ENCODE results near the gene ZNF324B. TPM values are rescaled to one million over a fixed set of nuclear protein-coding genes. Genes with fewer than 3 reads are reported as not detected.

The ZNF324B gene
- total RNA-seq, result 7.5 and 7.6 TPM in 2 replicates

DNA sequence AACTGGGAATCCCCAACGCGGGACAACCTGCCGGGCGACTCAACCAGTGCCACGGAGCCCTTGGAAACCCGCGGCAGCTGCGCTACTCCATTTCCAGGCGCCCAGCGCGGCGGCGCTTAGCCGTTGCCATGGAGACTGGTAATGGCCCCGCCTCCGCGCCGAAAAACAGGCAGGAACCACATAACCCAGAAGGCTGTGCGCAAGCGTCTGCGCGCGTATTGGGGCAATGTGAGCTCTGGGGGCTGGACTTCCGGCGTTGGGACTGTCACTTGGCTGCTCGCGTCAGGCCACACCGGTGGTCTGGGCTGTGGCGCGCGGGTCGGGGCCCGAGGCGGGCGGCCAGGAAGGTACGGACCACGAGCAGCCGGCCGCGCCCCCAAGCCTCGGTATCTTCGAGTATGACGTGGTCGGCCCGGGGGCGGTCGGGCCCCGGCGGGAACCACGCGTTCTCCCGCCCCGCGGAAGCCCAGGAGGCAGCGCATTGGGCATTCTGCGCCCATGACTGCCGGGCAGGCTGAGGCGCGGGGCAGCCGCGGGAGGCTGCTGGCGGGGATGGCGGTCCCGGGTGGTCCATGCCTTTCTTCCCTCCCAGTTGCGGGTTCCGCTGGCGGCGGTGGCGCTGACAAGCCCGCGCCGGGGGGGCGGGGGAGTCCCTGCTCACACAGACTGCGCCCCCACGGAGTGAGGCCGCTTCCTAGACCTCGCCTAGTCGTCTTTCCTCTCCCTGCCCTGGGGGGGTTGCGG, at the start of gene ZNF324B:
Gene ZNF324B (plus strand): TSS at position 265 of the 744 bp plus-strand sequence. CDS start 2,080 bp downstream, outside the sequence.

DNA sequence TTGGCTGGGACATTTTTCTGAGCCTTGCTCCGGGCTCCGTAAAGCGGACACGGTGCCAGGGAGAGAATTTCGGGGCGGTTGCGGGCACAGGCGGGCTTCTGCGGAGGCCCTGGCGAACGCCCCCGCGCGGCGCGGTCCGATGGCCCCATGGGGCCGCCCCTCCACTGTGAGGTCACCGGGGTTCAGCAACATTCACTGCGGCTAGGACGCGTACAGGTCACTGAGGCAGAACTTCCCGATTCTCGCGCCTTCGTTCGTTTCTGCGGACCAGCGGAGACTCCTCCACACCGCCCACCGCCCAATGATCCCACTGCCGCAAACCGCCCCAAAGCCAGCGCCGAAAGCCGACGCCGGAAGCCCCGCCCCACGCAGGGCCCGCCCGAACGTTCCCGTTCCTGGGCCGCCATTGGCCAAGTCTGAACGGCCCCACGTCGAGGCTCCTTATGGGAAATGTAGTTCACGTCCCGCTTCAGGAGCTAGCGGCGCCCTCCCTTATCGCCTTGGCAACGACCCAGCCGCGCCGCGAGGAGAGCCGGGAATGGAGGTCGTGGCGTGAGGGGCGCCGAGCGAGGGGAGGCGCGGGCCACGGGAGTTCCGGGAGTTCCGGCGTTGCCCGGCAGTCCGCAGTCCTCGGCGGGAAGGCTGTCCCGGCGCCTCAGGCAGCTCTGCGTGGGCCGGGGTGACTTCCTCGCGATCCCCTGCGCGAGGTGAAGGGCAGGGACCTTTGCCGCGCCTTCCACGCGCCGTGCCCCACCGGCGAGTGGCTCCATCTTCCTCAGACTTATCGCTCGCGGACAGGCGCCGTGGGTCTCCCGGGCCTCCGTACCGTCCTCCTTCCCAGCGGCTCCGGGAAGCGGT, 43.0 kb upstream of the ZNF324B start, which contains the start of gene ZNF584:
Gene ZNF584 (plus strand): TSS at position 498 of the 858 bp plus-strand sequence. CDS start 499 bp downstream, outside the sequence.

DNA sequence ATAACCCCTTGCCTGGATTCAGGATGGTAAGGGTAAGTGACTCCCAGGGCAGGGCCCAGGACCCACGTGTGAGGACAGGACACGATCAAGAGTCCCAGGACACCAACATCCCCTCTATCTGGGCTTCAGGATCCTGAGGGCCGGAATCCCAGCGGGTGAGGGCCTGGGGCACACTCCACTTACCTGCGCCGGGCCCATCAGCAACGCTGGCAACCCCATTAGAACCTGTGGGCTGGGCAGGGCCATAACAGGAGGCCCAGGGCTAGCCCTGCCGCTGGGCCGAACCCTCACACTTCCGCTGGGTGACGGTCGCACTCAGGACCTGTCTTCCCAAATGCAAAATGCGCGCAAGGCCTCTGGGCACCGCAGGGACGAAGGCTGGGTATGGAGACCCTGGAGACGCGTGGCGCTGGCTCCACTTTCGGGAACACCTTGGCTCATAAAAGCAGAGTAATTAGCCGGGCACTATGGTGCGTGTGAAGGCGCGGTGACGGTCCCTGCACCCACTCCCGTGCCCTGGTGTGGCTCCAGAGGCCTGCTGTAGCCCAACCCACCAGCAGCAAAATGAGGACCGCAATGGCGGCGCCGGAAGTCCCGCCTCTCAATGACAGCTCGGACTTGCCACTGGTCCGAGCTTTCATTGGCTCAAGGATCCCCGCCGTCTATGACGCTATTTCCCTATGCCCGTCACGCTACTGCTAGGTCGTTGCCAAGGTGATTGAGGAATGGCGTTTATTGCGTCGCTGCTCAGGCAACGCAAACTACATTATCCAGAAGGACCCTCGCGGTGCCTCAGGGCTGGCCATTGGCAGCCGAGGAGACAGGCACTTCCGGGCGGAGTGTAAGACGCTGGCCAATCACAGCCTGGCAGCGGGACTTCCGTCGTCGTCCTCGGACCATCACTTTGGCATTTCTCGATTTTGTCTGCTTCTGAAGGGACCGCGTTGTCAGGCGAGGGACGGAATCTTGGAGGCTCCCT, 11.6 kb upstream of the ZNF324B start, which contains the start of gene ZNF132:
Gene ZNF132 (minus strand): TSS at position 578 of the 979 bp plus-strand sequence. CDS start 332 bp downstream, at position 246.

DNA sequence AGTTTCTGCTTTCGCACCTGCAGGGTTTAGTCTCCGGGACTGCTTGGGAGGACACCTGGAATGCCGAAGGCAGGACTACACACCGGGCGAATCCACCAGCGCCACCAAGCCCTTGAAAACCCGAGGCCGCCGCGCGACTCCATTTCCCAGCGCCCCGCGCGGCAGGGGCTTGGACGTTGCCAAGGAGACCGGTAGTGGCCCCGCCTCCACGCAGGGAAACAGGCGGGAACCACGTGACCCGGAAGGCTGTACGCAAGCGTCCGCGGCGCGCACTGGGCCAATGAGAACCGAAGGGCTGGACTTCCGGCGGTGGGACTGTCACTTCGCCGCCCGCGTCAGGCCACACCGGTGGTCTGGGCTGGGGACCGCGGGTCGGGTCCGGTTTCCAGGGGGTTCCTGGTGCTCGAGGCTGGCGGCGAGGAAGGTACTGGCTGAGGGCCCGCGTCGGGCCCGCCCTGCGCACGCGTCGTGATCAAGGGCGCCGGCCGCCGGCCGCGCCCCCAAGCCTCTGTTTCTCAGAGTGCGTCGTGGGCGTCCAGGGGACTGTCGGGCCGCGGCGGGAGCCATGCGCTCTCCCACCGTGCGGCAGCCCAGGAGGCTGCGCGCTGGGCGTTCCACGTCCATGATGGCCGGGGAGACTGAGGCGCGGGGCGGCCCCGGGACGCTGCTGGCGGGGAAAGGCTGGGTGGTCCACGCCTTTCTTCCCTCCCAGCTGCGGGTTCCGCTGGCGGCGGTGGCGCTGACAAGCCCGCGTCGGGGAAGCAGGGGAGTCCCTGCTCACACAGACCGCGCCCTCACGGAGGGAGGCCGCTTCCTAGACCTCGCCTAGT, 15.6 kb downstream of the ZNF324B start, which contains the start of gene ZNF324:
Gene ZNF324 (plus strand): TSS at position 321 of the 830 bp plus-strand sequence. CDS start 2,106 bp downstream, outside the sequence.

DNA sequence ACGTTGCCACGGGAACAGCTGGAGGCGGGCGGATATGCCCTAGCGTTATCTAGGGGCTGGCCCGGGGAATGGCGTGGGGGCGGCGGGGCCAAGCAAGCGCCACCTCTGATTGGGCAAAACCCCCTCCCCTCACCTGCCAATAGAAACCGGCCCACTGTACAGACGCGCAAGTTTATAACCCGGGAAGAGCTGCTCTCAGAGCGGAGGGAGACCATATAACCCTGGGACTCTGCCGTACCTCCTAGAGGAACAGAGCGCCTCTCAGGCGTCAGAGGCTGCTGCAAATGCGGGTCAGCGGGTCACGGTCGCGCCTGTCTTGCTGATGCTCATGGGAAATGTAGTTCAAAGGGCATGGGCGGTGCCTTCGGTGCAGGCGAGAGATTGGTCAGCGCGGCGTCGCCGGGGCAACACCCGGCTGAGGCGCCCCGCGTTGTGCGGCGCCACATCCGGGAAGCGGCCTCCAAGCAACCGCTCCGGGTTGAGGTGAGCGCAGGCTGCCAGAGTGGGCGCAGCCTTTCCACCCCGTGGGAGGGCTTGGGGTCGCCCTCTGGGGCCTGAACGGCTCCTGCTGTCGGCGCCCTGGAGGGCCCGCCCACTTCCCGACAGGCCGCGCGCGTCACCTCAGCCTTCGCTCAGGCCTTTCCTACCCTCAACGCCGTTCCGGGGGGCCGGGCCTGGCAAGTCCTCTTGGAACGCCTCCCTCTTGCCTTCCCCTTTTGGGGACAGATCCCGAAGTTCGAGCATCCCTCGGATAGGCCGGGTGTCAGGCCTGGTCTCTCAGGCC, 24.5 kb downstream of the ZNF324B start, which contains the start of gene ZNF446:
Gene ZNF446 (plus strand): TSS at position 639 of the 784 bp plus-strand sequence. CDS start 867 bp downstream, outside the sequence.

Other genes starting within 250 kb of the ZNF324B start
- 47.7 and 55.9 TPM in 2 replicates for gene ZNF544, start 222.7 kb upstream of the ZNF324B start, total RNA-seq
- gene ZNF8, start 172.7 kb upstream of the ZNF324B start, total RNA-seq, result 3.7 and 5.2 TPM in 2 replicates
- gene ERVK3-1, start 146.2 kb upstream of the ZNF324B start, total RNA-seq, result 20.9 and 25.0 TPM in 2 replicates
- 1.7 and 2.4 TPM in 2 replicates for gene ZSCAN22, start 124.6 kb upstream of the ZNF324B start, total RNA-seq
- gene A1BG, start 98.1 kb upstream of the ZNF324B start, total RNA-seq, result 2.7 and 7.3 TPM in 2 replicates
- gene ZNF497, start 88.9 kb upstream of the ZNF324B start, total RNA-seq, result 0.76 and 1.0 TPM in 2 replicates
- 1.8 and 2.2 TPM in 2 replicates for gene ZNF837, start 70.6 kb upstream of the ZNF324B start, total RNA-seq
- gene RPS5, start 64.4 kb upstream of the ZNF324B start, total RNA-seq, result 2,212 and 2,748 TPM in 2 replicates
- 0.09 TPM in 1 of 2 replicates, not detected in the other for gene RNF225, start 56.0 kb upstream of the ZNF324B start, total RNA-seq
- 9.5 TPM in 2 replicates for gene ZNF584, start 43.0 kb upstream of the ZNF324B start, total RNA-seq
- gene ZNF132, start 11.5 kb upstream of the ZNF324B start, total RNA-seq, result 4.9 and 6.1 TPM in 2 replicates
- 10.6 and 11.6 TPM in 2 replicates for gene ZNF324, start 15.5 kb downstream of the ZNF324B start, total RNA-seq
- 3.8 and 4.6 TPM in 2 replicates for gene ZNF446, start 24.7 kb downstream of the ZNF324B start, total RNA-seq
- gene SLC27A5, start 60.4 kb downstream of the ZNF324B start, total RNA-seq, result 6.1 and 8.6 TPM in 2 replicates
- 3.7 and 4.4 TPM in 2 replicates for gene ZBTB45, start 68.2 kb downstream of the ZNF324B start, total RNA-seq
- 273 and 307 TPM in 2 replicates for gene TRIM28, start 92.4 kb downstream of the ZNF324B start, total RNA-seq
- 97.9 and 113 TPM in 2 replicates for gene CHMP2A, start 103.5 kb downstream of the ZNF324B start, total RNA-seq
- gene UBE2M, start 107.0 kb downstream of the ZNF324B start, total RNA-seq, result 61.8 and 84.3 TPM in 2 replicates
- 7.9 TPM in 2 replicates for gene MZF1, start 121.7 kb downstream of the ZNF324B start, total RNA-seq

Measured in dermis lymphatic vessel endothelial cell (primary cell).